HepG2 (cell line): ENCODE data around the gene HBA2. TPM values are rescaled to one million over a fixed set of nuclear protein-coding genes. Genes with fewer than 3 reads are reported as not detected.
A peak's percentile ranks its signal among the peaks of the same experiment; 100 is the strongest.

Source experiments
- HES4 ChIP-seq: sonication (generic); formaldehyde crosslinking; IDR thresholded peaks from 2 replicates; pipeline ENCODE4 v1.9.0; 2021; ENCODE audit warnings: mild to moderate bottlenecking, missing genetic modification reagents, borderline replicate concordance
- HNRNPL ChIP-seq: fragments of 200-400 bp; formaldehyde crosslinking; IDR thresholded peaks from 2 replicates; pipeline ENCODE4 v1.6.1; 2017; ENCODE audit warnings: mild to moderate bottlenecking, low read depth, low read length
- MAZ ChIP-seq, 2 experiments: sonication (generic) in 1 of 2; formaldehyde crosslinking in 1 of 2; IDR thresholded peaks; 2 replicates each; pipeline versions ENCODE4 v1.5.0 to v1.6.1; 2012 to 2020; ENCODE audit warnings: low read depth in 2 of 2, mild to moderate bottlenecking in 2 of 2, borderline replicate concordance in 1 of 2, improper control_type of control experiment in 1 of 2, low read length in 1 of 2, missing genetic modification reagents in 1 of 2, moderate library complexity in 1 of 2
- NBN ChIP-seq: fragments of 450-650 bp; conservative IDR thresholded peaks from 2 replicates; pipeline ENCODE4 v1.6.1; 2017
- PITX1 ChIP-seq: sonication (generic); formaldehyde crosslinking; IDR thresholded peaks from 2 replicates; pipeline ENCODE4 v1.5.1; 2020; ENCODE audit warnings: mild to moderate bottlenecking, missing genetic modification reagents
- SIX1 ChIP-seq: sonication (generic); formaldehyde crosslinking; IDR thresholded peaks from 2 replicates; pipeline ENCODE4 v1.4.0; 2020; ENCODE audit warnings: missing genetic modification reagents, borderline replicate concordance
- TAF1 ChIP-seq: sonication (generic); formaldehyde crosslinking; IDR thresholded peaks from 2 replicates; pipeline ENCODE4 v1.4.0; 2020; ENCODE audit warnings: missing genetic modification reagents
- YEATS4 ChIP-seq: sonication (generic); formaldehyde crosslinking; IDR thresholded peaks from 2 replicates; pipeline ENCODE4 v1.4.0; 2020; ENCODE audit warnings: missing genetic modification reagents, borderline replicate concordance
- ZNF460 ChIP-seq: sonication (generic); formaldehyde crosslinking; IDR thresholded peaks from 2 replicates; pipeline ENCODE4 v1.5.1; 2020; ENCODE audit warnings: missing genetic modification reagents, mild to moderate bottlenecking, borderline replicate concordance
- ZNF598 ChIP-seq: sonication (generic); formaldehyde crosslinking; IDR thresholded peaks from 2 replicates; pipeline ENCODE4 v1.5.1; 2020; ENCODE audit warnings: mild to moderate bottlenecking, missing genetic modification reagents, borderline replicate concordance
- ZNF816 ChIP-seq: sonication (generic); formaldehyde crosslinking; IDR thresholded peaks from 2 replicates; pipeline ENCODE4 v1.8.0; 2022; ENCODE audit warnings: missing genetic modification reagents, mild to moderate bottlenecking, borderline replicate concordance
- polyA plus RNA-seq, 8 experiments: library from polyadenylated mRNA; depleted of rRNA in 3 of 8; stranded (reverse) in 7 of 8; unstranded in 1 of 8; fragments of >200 nt; fragmentation: Illumina TruSeq in 4 of 8; extraction: Trizol in 4 of 8; gene quantifications; 2 replicates each; pipeline versions ENCODE4 v1.2.1 to v1.2.3, GENCODE V29; 2011 to 2016; ENCODE audit warnings: low read depth in 4 of 8, missing spikeins in 1 of 8, mixed read lengths in 1 of 8; ENCODE audit not compliant: insufficient read depth in 1 of 8
- total RNA-seq, 5 experiments: library from RNA; depleted of rRNA; stranded (reverse); fragments of >200 nt; fragmentation: Illumina TruSeq; extraction: Trizol; gene quantifications; 2 replicates each; pipeline ENCODE4 v1.2.3, GENCODE V29; 2016; ENCODE audit warnings: low read depth in 1 of 5
- TF ChIP-seq, protein P1 (sequence below): sonication (generic); formaldehyde crosslinking; IDR thresholded peaks from 2 replicates; pipeline ENCODE4 v1.5.0; 2020; ENCODE audit warnings: missing genetic modification reagents
- TF ChIP-seq, protein P2 (sequence below): sonication (generic); formaldehyde crosslinking; IDR thresholded peaks from 2 replicates; pipeline ENCODE4 v1.4.0; 2020; ENCODE audit warnings: missing genetic modification reagents, borderline replicate concordance
- TF ChIP-seq, protein P3 (sequence below): sonication (generic); formaldehyde crosslinking; IDR thresholded peaks from 2 replicates; pipeline ENCODE4 v1.4.0; 2020; ENCODE audit warnings: missing genetic modification reagents
- TF ChIP-seq, protein P4 (sequence below): sonication (generic); IDR thresholded peaks from 2 replicates; pipeline ENCODE4 v1.6.1; 2016; ENCODE audit warnings: low read depth, borderline replicate concordance
- TF ChIP-seq, protein P5 (sequence below): sonication (generic); formaldehyde crosslinking; IDR thresholded peaks from 2 replicates; pipeline ENCODE4 v1.4.0; 2020; ENCODE audit warnings: missing genetic modification reagents, borderline replicate concordance
- TF ChIP-seq, protein P6 (sequence below): sonication (generic); formaldehyde crosslinking; IDR thresholded peaks from 2 replicates; pipeline ENCODE4 v1.4.0; 2020; ENCODE audit warnings: missing genetic modification reagents

HBA2 gene
- total and polyA plus RNA-seq, 2 of the 13 experiments (the other 11 are each of a cell fraction or from before 2014, with no cell fraction given) = not detected

DNA sequence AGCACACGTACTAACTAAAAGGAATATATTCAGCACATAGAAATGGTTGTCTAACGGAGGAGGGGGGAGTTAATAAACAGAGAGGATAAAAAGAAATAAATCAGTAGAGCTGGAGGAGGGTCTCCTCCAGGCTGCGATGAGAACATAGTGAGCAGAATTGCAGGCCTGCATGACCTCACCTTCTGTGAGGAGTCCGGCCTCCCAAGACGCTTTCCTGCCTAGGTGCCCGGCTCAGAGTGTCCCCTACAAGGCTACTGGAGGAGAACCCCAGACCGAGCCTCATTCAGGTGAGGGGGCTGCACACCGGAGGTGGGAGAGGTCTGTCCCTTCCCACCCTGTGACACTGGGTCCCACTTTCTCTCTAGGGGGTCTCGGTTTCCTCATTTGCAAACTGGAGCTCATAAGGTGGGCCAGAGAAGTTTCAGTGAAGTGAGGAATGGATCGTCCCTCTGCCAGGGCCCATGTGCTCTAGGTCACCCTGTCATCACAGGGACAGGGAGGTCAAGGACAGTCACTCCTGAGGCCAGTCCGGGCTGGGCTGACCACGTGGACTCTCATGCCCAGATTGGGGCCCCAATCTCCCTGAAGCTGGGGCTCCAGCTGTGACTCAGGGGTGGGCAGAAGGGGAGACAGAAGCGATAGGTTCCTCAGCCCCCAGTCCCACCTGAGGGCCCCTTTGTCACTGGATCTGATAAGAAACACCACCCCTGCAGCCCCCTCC lies 10.2 kb upstream of the HBA2 start (continued):
- no peak; the same call in 1 of the 2 replicates for TF ChIP-seq YEATS4 (CRISPR knock-in tag)
- TF ChIP-seq, protein P1, sequence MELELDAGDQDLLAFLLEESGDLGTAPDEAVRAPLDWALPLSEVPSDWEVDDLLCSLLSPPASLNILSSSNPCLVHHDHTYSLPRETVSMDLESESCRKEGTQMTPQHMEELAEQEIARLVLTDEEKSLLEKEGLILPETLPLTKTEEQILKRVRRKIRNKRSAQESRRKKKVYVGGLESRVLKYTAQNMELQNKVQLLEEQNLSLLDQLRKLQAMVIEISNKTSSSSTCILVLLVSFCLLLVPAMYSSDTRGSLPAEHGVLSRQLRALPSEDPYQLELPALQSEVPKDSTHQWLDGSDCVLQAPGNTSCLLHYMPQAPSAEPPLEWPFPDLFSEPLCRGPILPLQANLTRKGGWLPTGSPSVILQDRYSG (CRISPR knock-in tag) = no peak
- TF ChIP-seq, protein P2, sequence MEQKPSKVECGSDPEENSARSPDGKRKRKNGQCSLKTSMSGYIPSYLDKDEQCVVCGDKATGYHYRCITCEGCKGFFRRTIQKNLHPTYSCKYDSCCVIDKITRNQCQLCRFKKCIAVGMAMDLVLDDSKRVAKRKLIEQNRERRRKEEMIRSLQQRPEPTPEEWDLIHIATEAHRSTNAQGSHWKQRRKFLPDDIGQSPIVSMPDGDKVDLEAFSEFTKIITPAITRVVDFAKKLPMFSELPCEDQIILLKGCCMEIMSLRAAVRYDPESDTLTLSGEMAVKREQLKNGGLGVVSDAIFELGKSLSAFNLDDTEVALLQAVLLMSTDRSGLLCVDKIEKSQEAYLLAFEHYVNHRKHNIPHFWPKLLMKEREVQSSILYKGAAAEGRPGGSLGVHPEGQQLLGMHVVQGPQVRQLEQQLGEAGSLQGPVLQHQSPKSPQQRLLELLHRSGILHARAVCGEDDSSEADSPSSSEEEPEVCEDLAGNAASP (CRISPR knock-in tag) = peak; percentile 64; the same call in 1 of the 2 replicates
- TF ChIP-seq ZNF460 = no peak
- no peak for TF ChIP-seq HNRNPL
- TF ChIP-seq, protein P3, sequence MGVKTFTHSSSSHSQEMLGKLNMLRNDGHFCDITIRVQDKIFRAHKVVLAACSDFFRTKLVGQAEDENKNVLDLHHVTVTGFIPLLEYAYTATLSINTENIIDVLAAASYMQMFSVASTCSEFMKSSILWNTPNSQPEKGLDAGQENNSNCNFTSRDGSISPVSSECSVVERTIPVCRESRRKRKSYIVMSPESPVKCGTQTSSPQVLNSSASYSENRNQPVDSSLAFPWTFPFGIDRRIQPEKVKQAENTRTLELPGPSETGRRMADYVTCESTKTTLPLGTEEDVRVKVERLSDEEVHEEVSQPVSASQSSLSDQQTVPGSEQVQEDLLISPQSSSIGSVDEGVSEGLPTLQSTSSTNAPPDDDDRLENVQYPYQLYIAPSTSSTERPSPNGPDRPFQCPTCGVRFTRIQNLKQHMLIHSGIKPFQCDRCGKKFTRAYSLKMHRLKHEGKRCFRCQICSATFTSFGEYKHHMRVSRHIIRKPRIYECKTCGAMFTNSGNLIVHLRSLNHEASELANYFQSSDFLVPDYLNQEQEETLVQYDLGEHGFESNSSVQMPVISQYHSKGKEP (CRISPR knock-in tag) = no peak
- TF ChIP-seq ZNF816 = no peak
- TF ChIP-seq, protein P4, sequence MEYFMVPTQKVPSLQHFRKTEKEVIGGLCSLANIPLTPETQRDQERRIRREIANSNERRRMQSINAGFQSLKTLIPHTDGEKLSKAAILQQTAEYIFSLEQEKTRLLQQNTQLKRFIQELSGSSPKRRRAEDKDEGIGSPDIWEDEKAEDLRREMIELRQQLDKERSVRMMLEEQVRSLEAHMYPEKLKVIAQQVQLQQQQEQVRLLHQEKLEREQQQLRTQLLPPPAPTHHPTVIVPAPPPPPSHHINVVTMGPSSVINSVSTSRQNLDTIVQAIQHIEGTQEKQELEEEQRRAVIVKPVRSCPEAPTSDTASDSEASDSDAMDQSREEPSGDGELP = peak; percentile 46; the same call in 1 of the 2 replicates
- TF ChIP-seq TAF1 = no peak
- no peak for TF ChIP-seq MAZ (IDR thresholded peaks at IDR 0.05; ENCODE audit: borderline replicate concordance, low read depth, low read length)
- TF ChIP-seq MAZ (CRISPR knock-in tag; IDR thresholded peaks at IDR 0.05; ENCODE audit: low read depth) = peak; percentile 46; the same call in 1 of the 2 replicates
- TF ChIP-seq, protein P5, sequence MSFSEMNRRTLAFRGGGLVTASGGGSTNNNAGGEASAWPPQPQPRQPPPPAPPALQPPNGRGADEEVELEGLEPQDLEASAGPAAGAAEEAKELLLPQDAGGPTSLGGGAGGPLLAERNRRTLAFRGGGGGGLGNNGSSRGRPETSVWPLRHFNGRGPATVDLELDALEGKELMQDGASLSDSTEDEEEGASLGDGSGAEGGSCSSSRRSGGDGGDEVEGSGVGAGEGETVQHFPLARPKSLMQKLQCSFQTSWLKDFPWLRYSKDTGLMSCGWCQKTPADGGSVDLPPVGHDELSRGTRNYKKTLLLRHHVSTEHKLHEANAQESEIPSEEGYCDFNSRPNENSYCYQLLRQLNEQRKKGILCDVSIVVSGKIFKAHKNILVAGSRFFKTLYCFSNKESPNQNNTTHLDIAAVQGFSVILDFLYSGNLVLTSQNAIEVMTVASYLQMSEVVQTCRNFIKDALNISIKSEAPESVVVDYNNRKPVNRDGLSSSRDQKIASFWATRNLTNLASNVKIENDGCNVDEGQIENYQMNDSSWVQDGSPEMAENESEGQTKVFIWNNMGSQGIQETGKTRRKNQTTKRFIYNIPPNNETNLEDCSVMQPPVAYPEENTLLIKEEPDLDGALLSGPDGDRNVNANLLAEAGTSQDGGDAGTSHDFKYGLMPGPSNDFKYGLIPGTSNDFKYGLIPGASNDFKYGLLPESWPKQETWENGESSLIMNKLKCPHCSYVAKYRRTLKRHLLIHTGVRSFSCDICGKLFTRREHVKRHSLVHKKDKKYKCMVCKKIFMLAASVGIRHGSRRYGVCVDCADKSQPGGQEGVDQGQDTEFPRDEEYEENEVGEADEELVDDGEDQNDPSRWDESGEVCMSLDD (CRISPR knock-in tag) = no peak
- TF ChIP-seq, protein P6, sequence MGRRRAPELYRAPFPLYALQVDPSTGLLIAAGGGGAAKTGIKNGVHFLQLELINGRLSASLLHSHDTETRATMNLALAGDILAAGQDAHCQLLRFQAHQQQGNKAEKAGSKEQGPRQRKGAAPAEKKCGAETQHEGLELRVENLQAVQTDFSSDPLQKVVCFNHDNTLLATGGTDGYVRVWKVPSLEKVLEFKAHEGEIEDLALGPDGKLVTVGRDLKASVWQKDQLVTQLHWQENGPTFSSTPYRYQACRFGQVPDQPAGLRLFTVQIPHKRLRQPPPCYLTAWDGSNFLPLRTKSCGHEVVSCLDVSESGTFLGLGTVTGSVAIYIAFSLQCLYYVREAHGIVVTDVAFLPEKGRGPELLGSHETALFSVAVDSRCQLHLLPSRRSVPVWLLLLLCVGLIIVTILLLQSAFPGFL (CRISPR knock-in tag) = no peak
- TF ChIP-seq HES4 (CRISPR knock-in tag) = 0 out of 2 replicates have a peak, but pooled peaks have one; percentile 31
- no peak for TF ChIP-seq PITX1 (CRISPR knock-in tag)
- no peak for TF ChIP-seq NBN
- TF ChIP-seq ZNF598 (CRISPR knock-in tag) = no peak
- no peak for TF ChIP-seq SIX1
